Activated T-cell treated with anti-CD3 and anti-CD28 coated beads, Interleukin-2, amount 50 U/mL, for 72 hours (primary cell): ENCODE measurements around the gene AKAP10. TPM values are rescaled to one million over a fixed set of nuclear protein-coding genes. Genes with fewer than 3 reads are reported as not detected.
A peak's percentile ranks its signal among the peaks of the same experiment; 100 is the strongest.
"Not testable (repeated sequence)": the region's sequence is repeated elsewhere in the genome, so short reads cannot be mapped to it uniquely, and the experiment has no call there.

Experiments
- ATAC-seq, 2 donors: fragments of 150-1000 bp; cut with Tn5 transposase; replicated peaks in 1 of 2; 2 replicates each; pipeline ENCODE4 v1.10.0; 2021; ENCODE audit warnings: moderate library complexity in 2 of 2, mild to moderate bottlenecking in 1 of 2
- DNase-seq, 2 donors: peaks; one replicate each; pipeline ENCODE4 v3.0.0; 2021 to 2022; ENCODE audit warnings: mixed read lengths in 1 of 2
- H3K27ac Mint-ChIP-seq: one replicate; pipeline ENCODE4 v1.8.0; 2022; ENCODE audit warnings: mild to moderate bottlenecking, moderate library complexity, mixed read lengths
- H3K27me3 Mint-ChIP-seq: one replicate; pipeline ENCODE4 v1.8.0; 2022; ENCODE audit warnings: low read depth, mixed read lengths
- H3K36me3 Mint-ChIP-seq, 2 donors: one replicate each; pipeline ENCODE4 v1.8.0; 2022; ENCODE audit warnings: mixed read lengths in 2 of 2, mild to moderate bottlenecking in 1 of 2; ENCODE audit not compliant: insufficient read depth in 2 of 2
- H3K4me1 Mint-ChIP-seq: one replicate; pipeline ENCODE4 v1.8.0; 2022; ENCODE audit warnings: low read depth, mixed read lengths
- H3K4me3 Mint-ChIP-seq, 2 donors: one replicate each; pipeline ENCODE4 v1.8.0; 2022; ENCODE audit warnings: mild to moderate bottlenecking in 2 of 2, mixed read lengths in 2 of 2, moderate library complexity in 2 of 2
- H3K9me3 Mint-ChIP-seq, 2 donors: one replicate each; pipeline ENCODE4 v1.8.0; 2022; ENCODE audit warnings: mixed read lengths in 2 of 2
- total RNA-seq, 2 donors: library from RNA; stranded (reverse); gene quantifications; one replicate each; pipeline ENCODE4 v1.2.3, GENCODE V29; 2022

Gene AKAP10
- 10 to 100 TPM; 31.3 to 34.9 TPM for total RNA-seq

DNA sequence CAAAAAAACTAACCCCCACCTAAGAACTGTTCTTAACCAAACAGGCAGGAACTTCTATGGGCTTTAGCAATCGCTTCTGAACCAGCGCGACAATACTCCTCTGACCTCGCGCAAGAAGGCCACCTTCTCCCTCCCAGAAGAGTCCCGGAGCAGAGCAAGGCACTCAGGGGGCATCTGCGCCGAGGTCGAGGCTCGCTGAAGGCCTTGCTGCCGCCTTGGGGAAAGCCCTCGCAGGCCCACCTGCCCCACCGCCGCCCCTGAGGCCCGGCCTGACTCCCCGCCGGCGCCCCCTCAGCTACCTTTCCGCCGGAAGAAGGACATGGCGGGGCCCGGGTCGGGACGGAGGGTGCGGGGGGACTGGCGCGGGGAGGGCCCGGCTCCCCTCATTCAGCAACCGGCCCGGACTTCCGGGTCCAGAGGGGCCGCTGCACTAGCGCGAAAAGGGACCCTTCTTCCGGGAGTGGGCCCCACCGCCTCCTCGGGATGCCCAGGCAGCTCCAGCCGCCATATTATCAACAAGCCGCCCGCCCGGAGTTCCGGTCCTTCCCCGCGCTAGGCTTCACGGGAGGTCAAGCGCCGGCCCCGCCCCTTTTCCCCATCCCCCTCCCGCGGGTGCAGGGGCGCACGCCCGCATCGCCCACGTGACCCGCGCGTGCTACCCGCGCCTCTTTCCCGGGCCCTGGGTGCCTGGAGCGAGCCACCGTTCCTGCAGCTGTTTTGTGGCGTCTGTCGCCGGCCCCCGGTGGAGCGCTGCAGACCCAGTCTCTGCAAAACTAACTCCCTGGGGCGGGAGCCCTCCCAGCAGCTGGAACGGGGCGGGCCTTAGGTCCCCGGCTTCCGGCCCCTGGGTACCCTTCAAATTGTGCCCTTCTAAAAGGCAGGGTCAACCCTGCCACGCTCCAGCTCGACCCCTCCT, at the start of gene AKAP10:
AKAP10 (minus strand) TSS at position 536 of the 916 bp plus-strand sequence; CDS start at position 387, 149 bp downstream.
- Mint-ChIP-seq H3K4me3 (peak within 1 kb of the TSS; percentile 94 to 96), H3K4me1 (peaks cover 50% of the 10 kb centered on the region), H3K27ac (peak within 1 kb of the TSS; percentile 93), H3K9me3 (peaks cover 0 to 2% of the 10 kb centered on the region in 2 donors), H3K36me3 (peaks cover 5 to 7% of the 10 kb centered on the region in 2 donors), H3K27me3 (no peaks in the 10 kb centered on the region)
- ATAC-seq (peak; percentile 89 to 90), DNase-seq (peak; percentile 95)

DNA sequence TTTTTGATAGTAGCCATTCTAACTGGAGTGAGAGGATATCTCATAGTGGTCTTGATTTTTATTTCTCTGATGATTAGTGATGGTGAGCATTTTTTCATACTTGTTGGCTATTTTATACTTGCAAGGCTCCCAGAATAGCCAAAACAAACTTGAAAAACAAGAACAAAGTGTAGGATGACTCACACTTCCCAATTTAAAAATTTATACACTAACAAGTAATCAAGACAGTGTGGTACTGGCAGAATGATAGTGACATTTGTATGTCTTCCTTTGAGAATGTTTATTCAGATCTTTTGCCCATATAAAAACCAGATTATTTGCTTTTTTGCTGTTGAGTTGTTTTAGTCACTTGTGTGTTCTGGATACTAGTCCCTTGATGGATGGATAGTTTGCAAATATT, 49.3 kb upstream of the AKAP10 start:
- Mint-ChIP-seq H3K27ac (no peak overlapping the region), H3K4me1 (no peaks in the 10 kb centered on the region), H3K36me3 (no peaks in the 10 kb centered on the region), H3K9me3 (no peaks in the 10 kb centered on the region), H3K27me3 (peaks cover 6% of the 10 kb centered on the region), H3K4me3 (no peak overlapping the region)
- DNase-seq, result no peak
- ATAC-seq, result no peak

DNA sequence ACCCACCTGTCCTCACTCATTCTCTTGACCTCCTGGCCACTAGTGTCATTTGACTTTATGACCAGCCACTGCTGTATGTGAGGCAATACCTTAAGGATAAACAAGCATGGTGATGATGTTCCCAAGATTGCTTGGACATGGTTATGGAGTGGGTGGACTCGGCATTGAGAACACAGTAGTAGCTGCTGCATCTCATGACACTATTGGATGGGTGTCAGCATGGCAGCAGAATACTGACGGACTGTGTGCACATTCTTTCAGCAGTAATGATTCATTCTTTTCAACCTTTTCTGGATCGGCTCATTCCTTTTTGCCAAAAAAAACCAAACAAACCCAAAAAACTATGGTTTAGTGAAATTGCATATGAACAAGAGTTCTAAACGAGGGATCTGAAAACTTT, 45.1 kb upstream of the AKAP10 start:
- Mint-ChIP-seq H3K27me3 (peaks cover 6% of the 10 kb centered on the region), H3K4me1 (no peaks in the 10 kb centered on the region), H3K4me3 (no peak overlapping the region), H3K9me3 (no peaks in the 10 kb centered on the region), H3K27ac (no peak overlapping the region), H3K36me3 (no peaks in the 10 kb centered on the region)
- no peak for ATAC-seq
- DNase-seq, result no peak

- not testable (repeated sequence) for DNase-seq, H3K36me3 Mint-ChIP-seq, H3K4me3 Mint-ChIP-seq, H3K27ac Mint-ChIP-seq, ATAC-seq, H3K4me1 Mint-ChIP-seq, H3K9me3 Mint-ChIP-seq
- H3K27me3 Mint-ChIP-seq, result peaks cover 23% of the 10 kb centered on the region
Measured at GRCh38 chr17:20016475-20016992, 38.9 kb upstream of the AKAP10 start.

DNA sequence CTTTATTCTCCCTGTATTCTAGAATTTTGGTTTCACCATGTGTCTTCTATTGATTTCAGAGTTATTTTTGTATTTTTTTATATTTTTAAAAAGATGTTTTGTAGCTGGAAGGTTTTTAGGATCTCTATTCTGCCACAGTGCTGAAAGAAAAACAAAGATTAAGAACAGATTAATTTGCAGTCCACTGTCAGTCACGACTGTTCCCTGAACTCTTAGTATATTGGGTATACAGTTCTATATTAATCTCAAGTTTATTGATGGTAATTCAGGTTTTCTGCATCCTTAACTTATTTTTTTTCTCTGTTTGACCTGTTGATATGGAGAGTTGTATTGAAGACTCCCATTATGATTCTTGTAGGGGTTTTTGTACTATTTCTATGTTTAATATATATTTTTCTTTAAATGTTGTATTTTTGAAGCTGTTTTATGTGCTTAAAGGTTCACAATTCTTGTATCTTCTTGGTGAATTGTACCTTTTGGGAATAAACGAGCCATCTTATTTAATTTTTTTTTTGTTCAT, 34.4 kb upstream of the AKAP10 start:
- H3K4me1 Mint-ChIP-seq, result peaks cover 17% of the 10 kb centered on the region
- DNase-seq (no peak), ATAC-seq (no peak)
- no peak overlapping the region for H3K4me3 Mint-ChIP-seq
- no peak overlapping the region for H3K27ac Mint-ChIP-seq
- no peaks in the 10 kb centered on the region for H3K36me3 Mint-ChIP-seq
- H3K9me3 Mint-ChIP-seq, result no peaks in the 10 kb centered on the region
- H3K27me3 Mint-ChIP-seq, result peaks cover 54% of the 10 kb centered on the region

- H3K27me3 Mint-ChIP-seq, result peaks cover 65% of the 10 kb centered on the region
- no peaks in the 10 kb centered on the region for H3K9me3 Mint-ChIP-seq
- ATAC-seq (no peak), DNase-seq (no peak)
- H3K4me3 Mint-ChIP-seq, result peak overlapping the region; percentile 80 to 90
- peaks cover 17% of the 10 kb centered on the region for H3K4me1 Mint-ChIP-seq
- H3K27ac Mint-ChIP-seq, result no peak overlapping the region
- H3K36me3 Mint-ChIP-seq, result no peaks in the 10 kb centered on the region
Measured at GRCh38 chr17:20010936-20011335, 33.3 kb upstream of the AKAP10 start.

GRCh38 chr17:20010099-20010863, 32.7 kb upstream of the AKAP10 start:
- H3K4me3 Mint-ChIP-seq, result peak overlapping the region; percentile 80 to 90

DNA sequence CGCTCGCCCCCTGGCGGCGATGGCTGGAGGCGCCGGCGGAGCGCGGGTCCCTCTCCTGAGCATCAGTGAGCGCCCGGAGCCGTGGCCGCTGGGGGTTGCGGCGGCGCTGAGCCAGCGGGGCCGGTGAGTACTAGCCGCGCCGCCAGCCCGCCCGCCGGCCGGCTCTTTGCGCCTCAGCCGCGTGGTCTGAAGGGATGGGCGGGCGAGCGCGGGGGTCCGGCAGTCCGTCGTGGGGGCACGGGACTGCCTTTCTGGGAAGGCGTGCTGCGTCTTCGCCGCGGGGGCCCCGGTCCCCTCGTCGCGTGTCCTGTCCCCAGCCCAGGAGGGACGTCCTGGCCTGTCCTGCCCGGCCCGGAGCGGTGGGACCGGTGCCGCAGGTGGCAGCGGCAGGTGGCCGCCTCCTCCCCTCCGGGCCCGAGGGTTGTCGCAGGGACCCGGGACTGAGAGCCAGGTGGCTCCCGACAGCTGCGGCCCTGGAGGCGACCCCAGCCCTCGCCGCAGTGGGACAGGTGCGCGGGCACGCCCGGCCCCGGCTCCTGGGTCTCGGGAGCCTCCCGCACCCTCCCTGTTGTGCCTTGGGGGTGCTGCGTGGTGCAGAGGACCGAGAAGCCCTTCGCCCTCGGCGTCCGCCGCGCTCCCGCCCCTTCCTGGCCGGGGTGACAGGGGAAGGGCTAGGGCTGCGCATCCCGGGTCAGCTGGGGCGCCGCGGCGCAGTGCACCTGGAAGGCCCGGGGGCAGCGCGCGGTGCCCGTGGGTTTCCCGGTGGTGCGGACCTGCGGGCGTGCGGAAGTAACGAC, 31.9 kb upstream of the AKAP10 start, which contains the start of gene SPECC1:
SPECC1 (plus strand) TSS at position 58 of the 797 bp plus-strand sequence. CDS start 87,293 bp downstream, outside the sequence.
- peak; percentile 88 to 96 for DNase-seq
- ATAC-seq, result peak; percentile 98 to 99
- Mint-ChIP-seq H3K4me1 (peaks cover 17% of the 10 kb centered on the region), H3K4me3 (peak within 1 kb of the TSS; percentile 90 to 95), H3K27me3 (peaks cover 65% of the 10 kb centered on the region), H3K9me3 (no peaks in the 10 kb centered on the region), H3K36me3 (no peaks in the 10 kb centered on the region), H3K27ac (peak within 1 kb of the TSS; percentile 1)

More at GRCh38 chr17:20010099-20010863, 32.7 kb upstream of the AKAP10 start:
- DNase-seq (peak; percentile 2 to 7), ATAC-seq (no peak)
- H3K4me1 Mint-ChIP-seq, result peaks cover 17% of the 10 kb centered on the region
- no peaks in the 10 kb centered on the region for H3K9me3 Mint-ChIP-seq
- H3K27ac Mint-ChIP-seq, result no peak overlapping the region
- no peaks in the 10 kb centered on the region for H3K36me3 Mint-ChIP-seq
- H3K27me3 Mint-ChIP-seq, result peaks cover 65% of the 10 kb centered on the region

- DNase-seq (no peak), ATAC-seq (no peak)
- peak overlapping the region; percentile 90 to 95 for H3K4me3 Mint-ChIP-seq
- peaks cover 63% of the 10 kb centered on the region for H3K27me3 Mint-ChIP-seq
- no peaks in the 10 kb centered on the region for H3K36me3 Mint-ChIP-seq
- peaks cover 17% of the 10 kb centered on the region for H3K4me1 Mint-ChIP-seq
- H3K9me3 Mint-ChIP-seq, result no peaks in the 10 kb centered on the region
- H3K27ac Mint-ChIP-seq, result peak overlapping the region; percentile 1
Measured at GRCh38 chr17:20009052-20009301, 31.3 kb upstream of the AKAP10 start.

DNA sequence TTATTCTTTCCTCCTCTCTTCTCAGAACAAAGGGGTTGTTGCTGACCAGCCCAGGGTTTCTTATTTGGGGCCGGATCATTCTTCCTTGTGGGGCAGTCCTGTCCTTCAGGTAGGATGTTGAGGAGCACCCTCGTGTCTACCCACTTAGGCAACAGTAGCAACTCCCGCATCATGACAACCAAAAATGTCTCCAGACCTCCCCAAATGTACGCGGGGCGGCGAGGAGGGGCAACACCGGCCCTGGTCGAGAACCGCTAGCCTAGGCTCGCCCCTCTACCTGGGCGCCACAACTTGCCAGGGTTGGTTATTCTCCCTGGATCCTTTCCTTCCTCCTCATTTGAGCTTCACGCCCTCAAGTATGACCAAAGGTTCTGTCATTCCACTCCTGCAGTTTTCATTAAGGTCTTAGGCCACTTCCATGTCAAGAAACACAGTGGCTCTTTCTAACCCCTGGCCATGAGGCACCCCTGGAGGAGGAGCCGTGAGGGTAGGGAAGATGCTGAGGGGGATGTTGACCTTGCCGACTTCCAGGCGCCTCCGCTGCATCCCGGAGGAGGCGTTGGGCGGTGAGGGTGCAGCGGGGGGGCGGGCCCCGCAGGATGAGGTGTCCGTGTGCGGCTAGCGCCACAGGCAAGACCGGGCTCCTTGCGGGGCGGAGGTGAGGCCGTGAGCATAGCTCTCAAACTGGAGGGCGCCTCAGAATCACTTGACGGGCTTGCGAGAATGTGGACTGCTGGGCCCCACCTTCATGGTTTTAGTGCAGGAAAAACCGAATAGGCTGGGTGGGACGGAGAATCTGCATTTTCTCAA, 30.8 kb upstream of the AKAP10 start:
- Mint-ChIP-seq H3K36me3 (no peaks in the 10 kb centered on the region), H3K4me3 (peak overlapping the region; percentile 90 to 95), H3K9me3 (no peaks in the 10 kb centered on the region), H3K27ac (peak overlapping the region; percentile 1), H3K4me1 (peaks cover 17% of the 10 kb centered on the region), H3K27me3 (peaks cover 58% of the 10 kb centered on the region)
- ATAC-seq (peak; percentile 52 to 59), DNase-seq (peak; percentile 38 to 39)

- Mint-ChIP-seq H3K4me1 (peaks cover 6% of the 10 kb centered on the region), H3K27ac (no peak overlapping the region), H3K27me3 (peaks cover 11% of the 10 kb centered on the region), H3K36me3 (no peaks in the 10 kb centered on the region), H3K4me3 (no peak overlapping the region), H3K9me3 (no peaks in the 10 kb centered on the region)
- DNase-seq, result no peak
- no peak for ATAC-seq
Measured at GRCh38 chr17:19996502-19996901, 18.9 kb upstream of the AKAP10 start.

DNA sequence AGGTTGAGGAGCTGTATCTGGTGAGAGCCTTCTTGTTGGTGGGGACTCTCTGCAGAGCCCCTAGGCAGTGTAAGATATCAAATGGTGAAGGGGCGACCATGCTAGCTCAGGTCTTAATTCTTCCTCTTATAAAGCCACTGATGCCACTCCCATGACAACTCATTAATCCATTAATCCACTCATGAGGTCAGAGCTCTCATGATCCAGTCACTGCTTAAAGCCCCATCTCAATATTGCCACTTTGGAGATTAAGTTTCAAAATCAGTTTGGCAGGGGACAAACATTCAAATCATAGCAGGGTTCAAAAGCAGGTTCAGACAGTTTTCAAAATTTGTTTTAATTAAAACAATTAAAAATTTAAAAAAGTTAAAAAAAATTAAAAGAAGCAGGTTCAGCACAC, 18.5 kb upstream of the AKAP10 start:
- no peaks in the 10 kb centered on the region for H3K36me3 Mint-ChIP-seq
- no peak for ATAC-seq
- peaks cover 6% of the 10 kb centered on the region for H3K4me1 Mint-ChIP-seq

More for the DNA sequence above, 18.5 kb upstream of the AKAP10 start:
- Mint-ChIP-seq H3K27ac (no peak overlapping the region), H3K27me3 (peaks cover 15% of the 10 kb centered on the region), H3K4me3 (no peak overlapping the region), H3K9me3 (no peaks in the 10 kb centered on the region)
- DNase-seq, result no peak
